ENCODE measurements around the gene CD302.
"Not testable (repeated sequence)": the region's sequence is repeated elsewhere in the genome, so short reads cannot be mapped to it uniquely, and the experiment has no call there.

Gene CD302
- 0 to 4.4 (median 1.9) reads per million in 9 experiments for total RNA-seq

GRCh38 chr2:159797543-159798375 lies at the start of gene CD302:
CD302 (minus strand) TSS chr2:159798208; CDS start chr2:159798198, 10 bp downstream.
- Mint-ChIP-seq H3K27me3 (peaks cover 9 to 25% of the 10 kb centered on the region in 2 donors), H3K9me3 (no peaks in the 10 kb centered on the region), H3K4me3 (peak within 1 kb of the TSS; percentile 62 to 76), H3K36me3 (ENCODE audit: insufficient read depth) (no peaks in the 10 kb centered on the region), H3K27ac (no peak within 1 kb of the TSS), H3K4me1 (ENCODE audit: low read depth in 2 of 2) (peaks cover 12 to 16% of the 10 kb centered on the region in 2 donors)
- ATAC-seq (replicated peaks) (peak; percentile 69), DNase-seq (peak in 1 of 3 experiments; percentile 2)

GRCh38 chr2:159846564-159846963 lies 48.6 kb upstream of the CD302 start:
- DNase-seq (no peak), ATAC-seq (replicated peaks) (no peak)
- H3K4me3 Mint-ChIP-seq = no peak overlapping the region
- peaks cover 35% of the 10 kb centered on the region for H3K36me3 Mint-ChIP-seq (ENCODE audit: insufficient read depth)
- H3K27ac Mint-ChIP-seq = no peak overlapping the region
- no peaks in the 10 kb centered on the region for H3K27me3 Mint-ChIP-seq
- H3K4me1 Mint-ChIP-seq (ENCODE audit: low read depth in 2 of 2) = no peaks in the 10 kb centered on the region
- no peaks in the 10 kb centered on the region for H3K9me3 Mint-ChIP-seq

GRCh38 chr2:159840616-159841015 lies 42.6 kb upstream of the CD302 start:
- Mint-ChIP-seq H3K4me1 (ENCODE audit: low read depth in 2 of 2) (no peaks in the 10 kb centered on the region), H3K36me3 (ENCODE audit: insufficient read depth) (peaks cover 39% of the 10 kb centered on the region), H3K27me3 (no peaks in the 10 kb centered on the region), H3K27ac (no peak overlapping the region), H3K9me3 (no peaks in the 10 kb centered on the region), H3K4me3 (no peak overlapping the region)
- DNase-seq (no peak), ATAC-seq (replicated peaks) (no peak)

GRCh38 chr2:159832858-159833257 lies 34.9 kb upstream of the CD302 start:
- Mint-ChIP-seq H3K9me3 (no peaks in the 10 kb centered on the region), H3K4me3 (no peak overlapping the region), H3K27ac (peak overlapping the region; percentile 49 to 83), H3K4me1 (ENCODE audit: low read depth in 2 of 2) (no peaks in the 10 kb centered on the region), H3K27me3 (no peaks in the 10 kb centered on the region), H3K36me3 (ENCODE audit: insufficient read depth) (peaks cover 37% of the 10 kb centered on the region)
- no peak for ATAC-seq (replicated peaks)
- no peak for DNase-seq

- H3K4me3 Mint-ChIP-seq = no peak overlapping the region
- ATAC-seq (replicated peaks) (no peak), DNase-seq (no peak)
- peaks cover 38% of the 10 kb centered on the region for H3K36me3 Mint-ChIP-seq (ENCODE audit: insufficient read depth)
- no peaks in the 10 kb centered on the region for H3K27me3 Mint-ChIP-seq
- H3K4me1 Mint-ChIP-seq (ENCODE audit: low read depth in 2 of 2) = peaks cover 0 to 2% of the 10 kb centered on the region in 2 donors
- no peaks in the 10 kb centered on the region for H3K9me3 Mint-ChIP-seq
- H3K27ac Mint-ChIP-seq = no peak overlapping the region
Observed at GRCh38 chr2:159832026-159832425, 34.0 kb upstream of the CD302 start.

GRCh38 chr2:159829376-159829775 lies 31.4 kb upstream of the CD302 start:
- DNase-seq = no peak
- H3K27me3 Mint-ChIP-seq = no peaks in the 10 kb centered on the region
- H3K27ac Mint-ChIP-seq = no peak overlapping the region

GRCh38 chr2:159828738-159829137 lies 30.7 kb upstream of the CD302 start:
- Mint-ChIP-seq H3K36me3 (ENCODE audit: insufficient read depth) (peaks cover 29% of the 10 kb centered on the region), H3K4me3 (no peak overlapping the region), H3K27me3 (no peaks in the 10 kb centered on the region), H3K9me3 (no peaks in the 10 kb centered on the region), H3K4me1 (ENCODE audit: low read depth in 2 of 2) (peaks cover 5 to 13% of the 10 kb centered on the region in 2 donors), H3K27ac (no peak overlapping the region)
- no peak for DNase-seq
- no peak for ATAC-seq (replicated peaks)

More at GRCh38 chr2:159829376-159829775, 31.4 kb upstream of the CD302 start:
- Mint-ChIP-seq H3K36me3 (ENCODE audit: insufficient read depth) (peaks cover 36% of the 10 kb centered on the region), H3K4me1 (ENCODE audit: low read depth in 2 of 2) (peaks cover 2 to 10% of the 10 kb centered on the region in 2 donors), H3K9me3 (no peaks in the 10 kb centered on the region), H3K4me3 (no peak overlapping the region)
- ATAC-seq (replicated peaks) = no peak

- H3K27ac Mint-ChIP-seq; H3K36me3 Mint-ChIP-seq (ENCODE audit: insufficient read depth); DNase-seq; ATAC-seq (replicated peaks); H3K4me3 Mint-ChIP-seq; H3K9me3 Mint-ChIP-seq; H3K27me3 Mint-ChIP-seq: not testable (repeated sequence)
- H3K4me1 Mint-ChIP-seq (ENCODE audit: low read depth in 2 of 2) = peaks cover 9 to 13% of the 10 kb centered on the region in 2 donors
Observed at GRCh38 chr2:159822478-159822833, 24.4 kb upstream of the CD302 start.

GRCh38 chr2:159821775-159822477 lies 23.9 kb upstream of the CD302 start:
- Mint-ChIP-seq H3K36me3 (ENCODE audit: insufficient read depth) (peaks cover 12% of the 10 kb centered on the region), H3K4me1 (ENCODE audit: low read depth in 2 of 2) (peaks cover 7 to 13% of the 10 kb centered on the region in 2 donors)
- not testable (repeated sequence) for H3K4me3 Mint-ChIP-seq; H3K27me3 Mint-ChIP-seq; ATAC-seq (replicated peaks); H3K9me3 Mint-ChIP-seq; H3K27ac Mint-ChIP-seq; DNase-seq

- DNase-seq (no peak), ATAC-seq (replicated peaks) (no peak)
- Mint-ChIP-seq H3K4me1 (ENCODE audit: low read depth in 2 of 2) (peaks cover under 1 to 5% of the 10 kb centered on the region in 2 donors), H3K27me3 (no peaks in the 10 kb centered on the region), H3K36me3 (ENCODE audit: insufficient read depth) (peaks cover 32% of the 10 kb centered on the region), H3K4me3 (no peak overlapping the region), H3K27ac (no peak overlapping the region), H3K9me3 (no peaks in the 10 kb centered on the region)
Observed at GRCh38 chr2:159818940-159819339, 20.9 kb upstream of the CD302 start.

- H3K9me3 Mint-ChIP-seq = no peaks in the 10 kb centered on the region
- no peaks in the 10 kb centered on the region for H3K27me3 Mint-ChIP-seq
- no peak overlapping the region for H3K4me3 Mint-ChIP-seq
- H3K27ac Mint-ChIP-seq = no peak overlapping the region
- no peaks in the 10 kb centered on the region for H3K4me1 Mint-ChIP-seq (ENCODE audit: low read depth in 2 of 2)
- H3K36me3 Mint-ChIP-seq (ENCODE audit: insufficient read depth) = peaks cover 40% of the 10 kb centered on the region
- no peak for DNase-seq
- ATAC-seq (replicated peaks) = no peak
Observed at GRCh38 chr2:159817283-159817682, 19.3 kb upstream of the CD302 start.

GRCh38 chr2:159811232-159811631 lies 13.2 kb upstream of the CD302 start:
- Mint-ChIP-seq H3K4me1 (ENCODE audit: low read depth in 2 of 2) (no peaks in the 10 kb centered on the region), H3K9me3 (no peaks in the 10 kb centered on the region), H3K27ac (no peak overlapping the region), H3K27me3 (no peaks in the 10 kb centered on the region), H3K4me3 (no peak overlapping the region), H3K36me3 (ENCODE audit: insufficient read depth) (peaks cover 78% of the 10 kb centered on the region)
- no peak for ATAC-seq (replicated peaks)
- DNase-seq = no peak

GRCh38 chr2:159808032-159808425 lies 10.0 kb upstream of the CD302 start:
- ATAC-seq (replicated peaks) (no peak), DNase-seq (no peak)
- H3K36me3 Mint-ChIP-seq (ENCODE audit: insufficient read depth) = peaks cover 59% of the 10 kb centered on the region
- no peaks in the 10 kb centered on the region for H3K9me3 Mint-ChIP-seq
- H3K4me3 Mint-ChIP-seq = no peak overlapping the region
- no peaks in the 10 kb centered on the region for H3K27me3 Mint-ChIP-seq
- H3K4me1 Mint-ChIP-seq (ENCODE audit: low read depth in 2 of 2) = no peaks in the 10 kb centered on the region
- H3K27ac Mint-ChIP-seq = no peak overlapping the region

All from effector memory CD8-positive, alpha-beta T cell (primary cell).